ENCODE measurements around the gene HSPA2.
A peak's percentile ranks its signal among the peaks of the same experiment; 100 is the strongest.

Gene HSPA2

GRCh38 chr14:64540208-64541202, at the start of gene HSPA2:
Gene HSPA2, plus strand, starts transcription at chr14:64540741. Its CDS starts 109 bp downstream, at chr14:64540850.
- DNase-seq (ENCODE audit: low spot score), result peak; percentile 97

DNA sequence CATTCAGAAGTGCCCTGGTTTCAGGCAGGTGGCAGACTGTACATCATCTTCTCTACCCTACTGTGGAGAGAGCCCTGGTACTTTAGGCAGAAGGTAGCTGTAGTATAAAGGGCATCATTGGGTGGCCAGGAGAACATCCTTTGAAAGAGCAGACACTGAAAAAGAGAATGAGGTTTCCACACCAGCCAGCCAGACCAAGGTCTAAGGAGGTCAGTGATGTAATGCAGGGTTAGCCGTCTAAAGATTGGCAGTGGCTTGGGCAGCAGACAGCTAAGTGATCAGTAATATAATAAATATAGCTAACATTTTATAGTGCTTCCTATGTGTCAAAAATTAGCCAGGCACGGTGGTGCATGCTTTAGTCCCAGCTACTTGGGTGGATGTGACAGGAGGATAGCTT, 48.9 kb upstream of the HSPA2 start:
- no peak for DNase-seq (ENCODE audit: low spot score)

DNA sequence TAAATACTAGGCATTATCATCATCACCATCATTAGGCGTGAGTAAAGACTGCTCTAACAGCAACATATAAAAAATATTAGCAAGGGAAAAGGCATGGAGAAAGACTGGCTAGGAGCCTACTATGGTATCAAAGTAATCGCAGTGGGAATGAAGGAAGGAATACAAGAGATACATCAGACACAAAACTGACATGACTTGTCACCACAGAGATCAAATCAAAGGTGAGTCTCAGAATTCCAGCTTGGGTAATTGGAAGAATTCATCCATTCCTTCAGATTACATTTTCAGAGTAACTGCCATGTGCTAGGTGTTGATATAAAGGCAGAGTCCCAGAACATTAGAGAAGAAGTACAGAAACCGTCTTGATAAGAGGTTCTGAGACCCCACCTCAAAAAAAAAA, 47.1 kb upstream of the HSPA2 start:
- no peak for DNase-seq (ENCODE audit: low spot score)

- no peak for DNase-seq (ENCODE audit: low spot score)
Observed at GRCh38 chr14:64495252-64495651, 45.3 kb upstream of the HSPA2 start.

DNA sequence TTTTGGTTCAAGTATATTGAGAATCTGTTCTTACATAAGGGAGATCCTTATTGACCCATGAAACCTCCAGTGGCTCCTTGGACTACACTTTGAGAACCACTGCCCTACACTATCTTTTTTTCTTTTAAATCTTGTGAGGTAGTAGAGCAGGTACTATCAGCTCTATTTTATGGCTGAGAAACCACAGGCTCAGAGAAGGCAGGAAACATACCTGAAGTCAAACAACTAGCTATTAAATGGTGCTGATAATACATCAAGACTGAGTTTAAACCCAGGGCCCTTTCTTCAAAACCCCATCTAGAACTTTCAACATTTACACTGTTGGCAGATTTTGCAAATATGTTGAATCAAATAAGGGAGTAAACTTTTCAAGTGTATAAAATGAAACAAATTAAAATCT, 43.8 kb upstream of the HSPA2 start:
- DNase-seq (ENCODE audit: low spot score), result no peak

DNA sequence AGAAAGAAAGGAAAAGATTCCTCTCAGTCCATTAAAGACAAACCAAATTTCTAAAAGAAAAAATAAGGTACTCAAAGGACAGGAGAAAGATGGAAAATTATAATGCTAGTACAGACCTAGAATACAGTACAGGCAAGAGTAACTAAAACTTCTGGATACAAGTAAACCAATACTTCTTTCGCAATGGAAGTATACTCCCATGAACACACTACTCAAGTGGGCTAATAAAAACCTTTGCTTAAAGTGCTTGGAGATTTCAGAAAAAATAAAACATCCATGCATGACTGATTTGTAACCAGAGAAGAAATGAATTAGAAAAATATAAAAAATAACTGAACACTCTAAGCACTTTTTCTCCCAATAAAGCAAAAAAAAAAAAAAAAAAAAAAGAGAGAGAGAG, 40.5 kb upstream of the HSPA2 start:
- no peak for DNase-seq (ENCODE audit: low spot score)

GRCh38 chr14:64501411-64502171, 39.0 kb upstream of the HSPA2 start:
- peak; percentile 43 for DNase-seq (ENCODE audit: low spot score)

GRCh38 chr14:64502456-64502855, 38.1 kb upstream of the HSPA2 start:
- no peak for DNase-seq (ENCODE audit: low spot score)

DNA sequence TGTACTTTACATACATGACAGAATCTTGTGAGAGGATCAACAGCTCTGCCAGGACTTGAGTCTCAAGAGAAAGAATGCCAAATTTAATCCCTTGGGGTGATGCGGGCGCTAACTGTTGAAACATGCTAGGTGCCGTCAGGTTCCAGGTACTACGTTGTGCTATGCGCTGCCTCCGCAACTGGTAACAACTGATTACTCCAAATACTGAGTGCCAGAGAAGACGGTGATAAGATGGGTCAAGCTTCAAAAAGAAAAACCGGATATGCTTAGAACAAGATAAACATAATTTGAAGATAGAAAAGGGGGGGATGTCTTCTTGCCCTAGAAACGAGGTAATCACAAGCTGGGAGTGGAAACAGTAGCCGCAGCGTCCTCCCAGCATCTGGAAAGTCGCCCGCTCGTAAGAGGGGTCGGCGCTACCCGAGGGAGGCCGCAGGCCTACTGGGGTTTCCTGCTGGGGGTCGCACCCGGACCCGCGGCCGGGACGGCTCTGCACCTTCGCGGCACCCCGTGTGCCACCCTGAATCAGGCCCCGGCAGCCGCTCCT, 37.6 kb upstream of the HSPA2 start:
- DNase-seq (ENCODE audit: low spot score), result peak; percentile 34

- DNase-seq (ENCODE audit: low spot score), result peak; percentile 96
Observed at GRCh38 chr14:64503434-64504309, 36.9 kb upstream of the HSPA2 start, which contains the start of gene ZBTB25. Gene ZBTB25, minus strand, starts transcription at chr14:64503838. Its CDS starts 13,305 bp downstream, at chr14:64490533.

GRCh38 chr14:64504310-64504896, 36.1 kb upstream of the HSPA2 start, which contains the start of gene ZBTB1:
Gene ZBTB1, plus strand, starts transcription at chr14:64504770. Its CDS starts 16,735 bp downstream, at chr14:64521505.
- DNase-seq (ENCODE audit: low spot score), result peak; percentile 80

GRCh38 chr14:64504897-64505794, 35.4 kb upstream of the HSPA2 start:
- peak; percentile 86 for DNase-seq (ENCODE audit: low spot score)

DNA sequence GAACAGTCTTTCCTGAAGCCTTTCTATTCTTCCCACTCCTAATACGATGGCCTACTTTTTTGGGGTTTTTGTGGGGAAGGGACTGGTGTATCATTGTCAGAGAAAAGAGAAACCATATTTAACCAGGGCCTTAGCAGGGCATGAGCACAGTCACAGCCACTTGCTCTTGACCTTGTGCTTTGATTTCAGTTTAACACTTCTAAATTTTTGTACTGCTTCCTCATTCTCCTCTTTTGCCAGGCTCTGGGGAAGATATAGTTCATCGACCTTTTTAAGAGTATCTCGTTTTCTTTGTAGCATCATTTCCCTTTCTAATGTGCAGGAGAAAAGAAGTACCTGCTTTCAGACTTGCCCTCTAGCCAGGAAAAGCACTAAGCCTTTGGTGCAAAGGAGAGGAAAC, 33.8 kb upstream of the HSPA2 start:
- DNase-seq (ENCODE audit: low spot score), result no peak

DNA sequence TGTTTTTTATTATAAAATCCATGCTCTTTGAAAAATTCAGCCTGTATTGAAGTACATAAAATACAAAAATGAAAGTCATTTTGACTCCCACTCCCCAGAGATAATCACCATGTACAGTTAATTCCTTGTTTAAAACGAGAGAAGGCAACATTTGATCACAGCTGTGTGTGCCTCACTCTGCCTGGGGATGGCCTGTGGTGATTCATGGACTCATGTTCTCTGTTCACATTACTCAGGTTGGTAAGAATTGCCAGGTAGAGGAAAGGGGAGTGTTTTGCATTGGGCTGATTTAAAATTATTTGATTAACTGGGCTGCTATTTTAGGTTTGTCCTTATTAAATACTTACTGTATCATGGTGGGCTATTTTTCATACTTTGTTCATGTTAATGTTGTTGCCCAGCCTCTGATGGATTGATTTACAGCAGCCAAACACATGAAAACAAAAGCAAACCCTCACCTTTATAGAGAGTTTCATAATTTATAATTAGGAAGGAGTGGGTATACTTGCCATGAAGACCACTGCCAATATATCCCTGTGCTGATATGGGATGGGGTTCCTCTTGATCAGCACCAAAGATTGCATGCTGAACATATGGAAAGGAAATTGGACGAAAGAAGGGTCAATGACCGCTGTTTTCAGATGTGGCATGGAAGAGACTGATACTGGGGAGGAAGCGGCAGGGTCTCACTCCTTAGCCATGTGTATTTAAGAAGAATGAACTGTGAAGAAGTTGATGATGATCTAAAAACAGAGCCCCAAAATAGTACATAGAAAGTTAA, 33.0 kb upstream of the HSPA2 start:
- peak; percentile 50 for DNase-seq (ENCODE audit: low spot score)

DNA sequence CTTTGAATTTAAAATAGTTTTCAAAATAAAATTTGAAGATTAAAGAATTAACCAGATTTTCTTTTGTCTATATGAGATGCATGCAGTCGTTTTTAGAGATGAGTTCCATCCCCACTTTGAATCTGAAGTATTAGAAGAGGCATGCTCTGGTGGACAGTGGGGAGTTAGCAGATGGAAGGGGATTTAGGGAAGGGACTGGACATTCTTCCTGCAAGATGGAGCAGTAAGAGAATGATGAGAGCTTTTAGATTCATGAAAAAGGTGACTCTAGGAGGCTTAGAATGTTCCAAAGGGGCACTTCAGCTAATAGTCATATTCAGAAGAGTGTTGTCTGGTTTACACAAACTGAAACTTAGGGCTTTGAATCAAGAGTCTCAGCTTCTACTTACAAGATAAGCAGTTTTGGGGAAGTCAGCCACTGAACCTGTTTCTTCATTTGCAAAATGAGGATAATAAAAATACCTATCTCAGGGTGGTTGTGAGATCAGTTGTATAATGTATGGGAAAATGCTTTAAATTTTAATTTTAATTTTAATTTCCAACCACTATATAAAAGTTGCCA, 32.2 kb upstream of the HSPA2 start:
- DNase-seq (ENCODE audit: low spot score), result no peak

DNA sequence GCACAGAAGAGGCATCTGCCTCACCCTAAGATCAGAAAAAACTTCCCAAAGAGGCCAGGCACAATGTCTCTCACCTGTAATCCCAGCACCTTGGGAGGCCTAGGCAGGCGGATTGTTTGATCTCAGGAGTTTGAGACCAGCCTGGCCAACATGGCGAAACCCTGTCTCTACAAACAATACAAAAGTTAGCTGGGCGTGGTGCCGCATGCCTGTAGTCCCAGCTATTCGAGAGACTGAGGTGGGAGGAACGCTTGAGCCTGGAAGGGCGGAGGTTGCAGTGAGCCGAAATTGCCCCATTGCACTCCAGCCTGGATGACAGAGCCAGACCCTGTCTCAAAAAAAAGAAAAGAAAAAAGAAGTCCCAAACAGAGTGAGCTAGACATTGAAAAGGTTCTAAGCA, 31.5 kb upstream of the HSPA2 start:
- DNase-seq (ENCODE audit: low spot score), result no peak

DNA sequence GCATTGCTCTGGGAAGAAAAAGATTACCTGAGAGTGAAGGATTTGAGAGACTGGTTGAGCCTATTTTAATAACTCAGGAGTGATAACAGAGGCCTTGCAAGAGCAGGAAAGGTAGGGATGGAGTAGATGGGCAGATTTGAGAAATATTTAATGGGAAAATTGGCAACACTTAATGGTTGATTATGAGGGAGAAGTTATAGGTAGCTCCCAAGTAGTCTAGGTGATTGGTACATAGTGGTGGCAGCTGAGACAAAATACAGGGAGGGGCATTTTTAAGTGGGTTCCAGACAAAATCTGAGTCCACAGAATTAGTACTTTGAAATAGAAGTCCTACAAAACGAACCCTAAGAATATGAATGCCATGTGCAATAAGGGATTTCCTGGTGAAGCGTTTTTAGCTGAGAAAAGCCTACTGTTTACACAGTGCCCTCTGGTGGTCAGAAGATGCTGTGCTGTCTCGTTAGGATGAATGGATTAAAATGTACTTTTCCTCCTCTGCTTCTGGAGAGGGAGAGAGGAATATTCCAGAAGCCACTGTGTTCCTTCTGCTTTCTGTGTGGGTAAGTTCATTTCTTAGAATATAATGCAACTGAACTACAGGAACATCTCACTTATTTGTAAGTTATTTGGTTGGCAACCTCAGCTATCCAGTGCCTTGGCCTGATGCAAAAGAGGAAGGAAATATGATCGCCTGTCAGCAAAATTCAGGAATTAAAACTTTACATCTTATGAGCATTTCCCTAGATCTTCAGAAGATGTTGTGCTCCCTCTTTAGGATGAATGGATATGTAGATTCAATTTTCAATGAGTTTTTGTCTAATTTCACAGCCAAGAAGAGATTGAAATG, 29.5 kb upstream of the HSPA2 start:
- peak; percentile 74 for DNase-seq (ENCODE audit: low spot score)

- DNase-seq (ENCODE audit: low spot score), result no peak
Observed at GRCh38 chr14:64513271-64513670, 27.3 kb upstream of the HSPA2 start.
